ENCODE results near the gene NPW.

GRCh38 chr16:1982991-1983543 is 36.5 kb upstream of the NPW start:
- TF ChIP-seq CTCF (IDR thresholded peaks at IDR 0.05; ENCODE audit: low read depth, low read length) (no peak), EZH2phosphoT487 (IDR thresholded peaks at IDR 0.05; ENCODE audit: low read depth) (no peak)
